HEK293 (cell line): ENCODE data around the gene HHLA2.

Experiments
- EGR2 ChIP-seq: fragments of 450-650 bp; formaldehyde crosslinking; IDR thresholded peaks from 2 replicates; pipeline ENCODE4 v1.5.1; 2016; ENCODE audit warnings: low read depth, missing biosample characterization, missing genetic modification characterization
- SETDB1 ChIP-seq: IDR thresholded peaks from one replicate; pipeline ENCODE4 v1.6.1; 2017; ENCODE audit warnings: mild to moderate bottlenecking, low read length, moderate library complexity, mixed read lengths; ENCODE audit not compliant: insufficient read length
- ZNF184 ChIP-seq: fragments of 450-650 bp; IDR thresholded peaks from 2 replicates; pipeline ENCODE4 v1.5.1; 2018; ENCODE audit warnings: missing biosample characterization, mild to moderate bottlenecking, missing genetic modification characterization
- ZNF239 ChIP-seq: fragments of 450-650 bp; formaldehyde crosslinking; IDR thresholded peaks from 2 replicates; pipeline ENCODE4 v1.5.1; 2016; ENCODE audit warnings: missing biosample characterization, missing genetic modification characterization
- ZNF37A ChIP-seq: fragments of 450-650 bp; IDR thresholded peaks from 2 replicates; pipeline ENCODE4 v1.5.1; 2018; ENCODE audit warnings: missing biosample characterization, missing genetic modification characterization
- ZNF558 ChIP-seq: fragments of 450-650 bp; formaldehyde crosslinking; IDR thresholded peaks from 2 replicates; pipeline ENCODE4 v1.5.1; 2016; ENCODE audit warnings: missing biosample characterization, missing genetic modification characterization
- ZNF777 ChIP-seq: fragments of 450-650 bp; formaldehyde crosslinking; IDR thresholded peaks from 2 replicates; pipeline ENCODE4 v1.5.1; 2017; ENCODE audit warnings: missing biosample characterization, missing genetic modification characterization, borderline replicate concordance
- TF ChIP-seq, protein P1 (sequence below): fragments of 450-650 bp; formaldehyde crosslinking; IDR thresholded peaks from 2 replicates; pipeline ENCODE4 v1.5.1; 2016; ENCODE audit warnings: missing biosample characterization, missing genetic modification characterization
- TF ChIP-seq, protein P2 (sequence below): fragments of 450-650 bp; formaldehyde crosslinking; IDR thresholded peaks from 2 replicates; pipeline ENCODE4 v1.5.1; 2016; ENCODE audit warnings: missing biosample characterization, missing genetic modification characterization
- TF ChIP-seq, protein P3 (sequence below): fragments of 450-650 bp; formaldehyde crosslinking; IDR thresholded peaks from 2 replicates; pipeline ENCODE4 v1.5.1; 2016; ENCODE audit warnings: missing biosample characterization, missing genetic modification characterization
- TF ChIP-seq, protein P4 (sequence below): fragments of 450-650 bp; IDR thresholded peaks from 2 replicates; pipeline ENCODE4 v1.5.1; 2018; ENCODE audit warnings: missing biosample characterization, missing genetic modification characterization

DNA sequence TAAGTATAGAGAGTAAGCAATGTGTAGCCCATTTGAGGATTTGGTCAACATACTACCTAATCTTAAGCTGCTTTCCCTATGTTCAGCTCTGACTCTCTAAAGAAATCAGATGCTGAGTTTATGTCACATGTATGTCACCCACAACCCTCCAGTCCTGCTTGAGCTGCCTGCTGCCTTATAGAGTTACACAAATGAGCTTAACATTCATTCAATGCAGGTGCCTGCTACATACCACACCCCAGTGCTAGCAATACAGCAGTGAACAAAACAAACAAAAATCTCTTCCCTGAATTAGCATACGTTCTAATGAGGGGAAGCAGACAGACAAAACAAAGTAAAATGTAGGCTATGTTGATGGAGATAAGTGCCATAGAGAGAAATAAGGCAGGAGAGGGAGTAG is 93.0 kb downstream of the HHLA2 start:
- TF ChIP-seq ZNF777 (tag by site-specific recombination) (no peak), ZNF239 (no peak), EGR2 (tag by site-specific recombination) (no peak), SETDB1 (no peak), ZNF184 (tag by site-specific recombination) (no peak), ZNF37A (tag by site-specific recombination) (no peak), ZNF558 (tag by site-specific recombination) (no peak)
- TF ChIP-seq, protein P1, sequence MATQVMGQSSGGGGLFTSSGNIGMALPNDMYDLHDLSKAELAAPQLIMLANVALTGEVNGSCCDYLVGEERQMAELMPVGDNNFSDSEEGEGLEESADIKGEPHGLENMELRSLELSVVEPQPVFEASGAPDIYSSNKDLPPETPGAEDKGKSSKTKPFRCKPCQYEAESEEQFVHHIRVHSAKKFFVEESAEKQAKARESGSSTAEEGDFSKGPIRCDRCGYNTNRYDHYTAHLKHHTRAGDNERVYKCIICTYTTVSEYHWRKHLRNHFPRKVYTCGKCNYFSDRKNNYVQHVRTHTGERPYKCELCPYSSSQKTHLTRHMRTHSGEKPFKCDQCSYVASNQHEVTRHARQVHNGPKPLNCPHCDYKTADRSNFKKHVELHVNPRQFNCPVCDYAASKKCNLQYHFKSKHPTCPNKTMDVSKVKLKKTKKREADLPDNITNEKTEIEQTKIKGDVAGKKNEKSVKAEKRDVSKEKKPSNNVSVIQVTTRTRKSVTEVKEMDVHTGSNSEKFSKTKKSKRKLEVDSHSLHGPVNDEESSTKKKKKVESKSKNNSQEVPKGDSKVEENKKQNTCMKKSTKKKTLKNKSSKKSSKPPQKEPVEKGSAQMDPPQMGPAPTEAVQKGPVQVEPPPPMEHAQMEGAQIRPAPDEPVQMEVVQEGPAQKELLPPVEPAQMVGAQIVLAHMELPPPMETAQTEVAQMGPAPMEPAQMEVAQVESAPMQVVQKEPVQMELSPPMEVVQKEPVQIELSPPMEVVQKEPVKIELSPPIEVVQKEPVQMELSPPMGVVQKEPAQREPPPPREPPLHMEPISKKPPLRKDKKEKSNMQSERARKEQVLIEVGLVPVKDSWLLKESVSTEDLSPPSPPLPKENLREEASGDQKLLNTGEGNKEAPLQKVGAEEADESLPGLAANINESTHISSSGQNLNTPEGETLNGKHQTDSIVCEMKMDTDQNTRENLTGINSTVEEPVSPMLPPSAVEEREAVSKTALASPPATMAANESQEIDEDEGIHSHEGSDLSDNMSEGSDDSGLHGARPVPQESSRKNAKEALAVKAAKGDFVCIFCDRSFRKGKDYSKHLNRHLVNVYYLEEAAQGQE: no peak
- TF ChIP-seq, protein P2, sequence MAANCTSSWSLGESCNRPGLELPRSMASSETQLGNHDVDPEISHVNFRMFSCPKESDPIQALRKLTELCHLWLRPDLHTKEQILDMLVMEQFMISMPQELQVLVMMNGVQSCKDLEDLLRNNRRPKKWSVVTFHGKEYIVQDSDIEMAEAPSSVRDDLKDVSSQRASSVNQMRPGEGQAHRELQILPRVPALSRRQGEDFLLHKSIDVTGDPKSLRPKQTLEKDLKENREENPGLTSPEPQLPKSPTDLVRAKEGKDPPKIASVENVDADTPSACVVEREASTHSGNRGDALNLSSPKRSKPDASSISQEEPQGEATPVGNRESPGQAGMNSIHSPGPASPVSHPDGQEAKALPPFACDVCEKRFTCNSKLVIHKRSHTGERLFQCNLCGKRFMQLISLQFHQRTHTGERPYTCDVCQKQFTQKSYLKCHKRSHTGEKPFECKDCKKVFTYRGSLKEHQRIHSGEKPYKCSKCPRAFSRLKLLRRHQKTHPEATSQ (tag by site-specific recombination): no peak
- TF ChIP-seq, protein P3, sequence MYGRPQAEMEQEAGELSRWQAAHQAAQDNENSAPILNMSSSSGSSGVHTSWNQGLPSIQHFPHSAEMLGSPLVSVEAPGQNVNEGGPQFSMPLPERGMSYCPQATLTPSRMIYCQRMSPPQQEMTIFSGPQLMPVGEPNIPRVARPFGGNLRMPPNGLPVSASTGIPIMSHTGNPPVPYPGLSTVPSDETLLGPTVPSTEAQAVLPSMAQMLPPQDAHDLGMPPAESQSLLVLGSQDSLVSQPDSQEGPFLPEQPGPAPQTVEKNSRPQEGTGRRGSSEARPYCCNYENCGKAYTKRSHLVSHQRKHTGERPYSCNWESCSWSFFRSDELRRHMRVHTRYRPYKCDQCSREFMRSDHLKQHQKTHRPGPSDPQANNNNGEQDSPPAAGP (tag by site-specific recombination): no peak
- TF ChIP-seq, protein P4, sequence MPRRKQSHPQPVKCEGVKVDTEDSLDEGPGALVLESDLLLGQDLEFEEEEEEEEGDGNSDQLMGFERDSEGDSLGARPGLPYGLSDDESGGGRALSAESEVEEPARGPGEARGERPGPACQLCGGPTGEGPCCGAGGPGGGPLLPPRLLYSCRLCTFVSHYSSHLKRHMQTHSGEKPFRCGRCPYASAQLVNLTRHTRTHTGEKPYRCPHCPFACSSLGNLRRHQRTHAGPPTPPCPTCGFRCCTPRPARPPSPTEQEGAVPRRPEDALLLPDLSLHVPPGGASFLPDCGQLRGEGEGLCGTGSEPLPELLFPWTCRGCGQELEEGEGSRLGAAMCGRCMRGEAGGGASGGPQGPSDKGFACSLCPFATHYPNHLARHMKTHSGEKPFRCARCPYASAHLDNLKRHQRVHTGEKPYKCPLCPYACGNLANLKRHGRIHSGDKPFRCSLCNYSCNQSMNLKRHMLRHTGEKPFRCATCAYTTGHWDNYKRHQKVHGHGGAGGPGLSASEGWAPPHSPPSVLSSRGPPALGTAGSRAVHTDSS (tag by site-specific recombination): no peak
